Cardiac fibroblast (primary cell): Measurements from ENCODE around the gene DTWD2.
"Not testable (repeated sequence)": the region's sequence is repeated elsewhere in the genome, so short reads cannot be mapped to it uniquely, and the experiment has no call there.

Experiments
- DNase-seq, 2 donors: peaks; one replicate each; pipeline versions ENCODE4 v3.0.0 to v3.0.0-alpha.2; 2010; ENCODE audit warnings: low read depth in 2 of 2
- H3K4me3 ChIP-seq, 2 donors: replicated peaks in 1 of 2; 1 replicate in 1 of 2; 2 replicates in 1 of 2; pipeline ENCODE4 v1.5.1; 2011; ENCODE audit warnings: low read depth in 2 of 2, low read length in 2 of 2, mild to moderate bottlenecking in 2 of 2, moderate library complexity in 1 of 2
- TF ChIP-seq, protein P1 (sequence below): IDR thresholded peaks from one replicate; pipeline ENCODE4 v1.5.1; 2011; ENCODE audit warnings: low read depth, mild to moderate bottlenecking, low read length, inconsistent platforms

DTWD2 gene

DNA sequence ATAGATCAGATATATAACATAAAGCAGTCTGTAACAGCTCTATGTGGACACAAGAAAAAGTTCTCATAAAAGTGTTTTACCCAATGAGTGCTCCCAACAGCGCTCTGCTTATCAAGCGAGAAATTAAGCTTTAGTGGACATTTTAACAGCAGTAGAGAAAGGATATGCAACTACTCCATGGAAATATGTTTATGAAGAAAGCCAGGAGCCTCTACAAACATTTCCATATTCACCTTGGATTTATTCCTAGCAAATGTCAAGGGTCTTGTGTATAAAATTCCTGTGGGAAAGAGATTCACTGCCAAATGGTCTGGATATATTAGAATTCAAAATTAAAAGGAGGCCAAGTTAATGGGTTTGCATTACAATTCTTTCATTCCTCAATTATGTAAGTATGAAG is 66.5 kb downstream of the DTWD2 start:
- DNase-seq: peak in 1 of 2 donors; percentile 2
- H3K4me3 ChIP-seq: no peak overlapping the region
- TF ChIP-seq, protein P1, sequence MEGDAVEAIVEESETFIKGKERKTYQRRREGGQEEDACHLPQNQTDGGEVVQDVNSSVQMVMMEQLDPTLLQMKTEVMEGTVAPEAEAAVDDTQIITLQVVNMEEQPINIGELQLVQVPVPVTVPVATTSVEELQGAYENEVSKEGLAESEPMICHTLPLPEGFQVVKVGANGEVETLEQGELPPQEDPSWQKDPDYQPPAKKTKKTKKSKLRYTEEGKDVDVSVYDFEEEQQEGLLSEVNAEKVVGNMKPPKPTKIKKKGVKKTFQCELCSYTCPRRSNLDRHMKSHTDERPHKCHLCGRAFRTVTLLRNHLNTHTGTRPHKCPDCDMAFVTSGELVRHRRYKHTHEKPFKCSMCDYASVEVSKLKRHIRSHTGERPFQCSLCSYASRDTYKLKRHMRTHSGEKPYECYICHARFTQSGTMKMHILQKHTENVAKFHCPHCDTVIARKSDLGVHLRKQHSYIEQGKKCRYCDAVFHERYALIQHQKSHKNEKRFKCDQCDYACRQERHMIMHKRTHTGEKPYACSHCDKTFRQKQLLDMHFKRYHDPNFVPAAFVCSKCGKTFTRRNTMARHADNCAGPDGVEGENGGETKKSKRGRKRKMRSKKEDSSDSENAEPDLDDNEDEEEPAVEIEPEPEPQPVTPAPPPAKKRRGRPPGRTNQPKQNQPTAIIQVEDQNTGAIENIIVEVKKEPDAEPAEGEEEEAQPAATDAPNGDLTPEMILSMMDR: no peak

DNA sequence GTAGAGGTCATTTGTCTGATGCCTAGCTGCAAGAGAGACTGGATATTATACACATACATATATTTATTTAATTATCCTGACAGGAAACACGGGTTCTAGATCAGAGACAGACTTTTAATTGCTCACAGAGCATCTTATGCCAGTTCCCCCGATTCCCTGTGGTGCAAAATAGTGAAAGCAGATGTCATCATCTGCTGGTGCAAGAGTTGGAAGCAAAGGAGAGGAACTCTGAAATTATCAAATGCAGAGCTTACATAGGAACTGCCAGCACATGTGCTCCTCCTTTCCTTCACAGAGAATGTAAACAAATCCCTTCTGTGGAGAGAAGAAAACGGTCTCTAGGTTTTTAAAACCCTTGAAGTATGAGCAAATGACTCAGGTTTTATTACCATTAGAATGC is 69.3 kb downstream of the DTWD2 start:
- no peak for DNase-seq
- H3K4me3 ChIP-seq: no peak overlapping the region

DNA sequence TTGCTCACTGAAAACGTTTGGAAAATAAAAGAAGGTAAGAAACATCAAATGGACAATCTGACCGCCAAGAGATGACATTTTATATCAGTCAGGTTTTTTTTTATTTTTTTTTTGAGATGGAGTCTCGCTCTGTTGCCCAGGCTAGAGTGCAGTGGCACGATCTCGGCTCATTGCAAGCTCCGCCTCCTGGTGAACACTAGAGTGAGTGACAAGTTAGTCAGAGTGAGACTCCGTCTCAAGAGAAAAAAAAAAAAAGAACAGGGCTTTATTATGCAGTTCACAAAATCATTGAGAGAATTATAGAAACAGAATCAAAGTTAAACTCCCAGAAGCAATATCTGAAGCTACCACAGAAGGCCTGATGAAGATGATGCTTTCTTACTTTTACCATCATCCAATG is 70.1 kb downstream of the DTWD2 start:
- no peak for DNase-seq
- TF ChIP-seq, protein P1: no peak
- H3K4me3 ChIP-seq: no peak overlapping the region

More for the DNA sequence above, 69.3 kb downstream of the DTWD2 start:
- TF ChIP-seq, protein P1: no peak

DNA sequence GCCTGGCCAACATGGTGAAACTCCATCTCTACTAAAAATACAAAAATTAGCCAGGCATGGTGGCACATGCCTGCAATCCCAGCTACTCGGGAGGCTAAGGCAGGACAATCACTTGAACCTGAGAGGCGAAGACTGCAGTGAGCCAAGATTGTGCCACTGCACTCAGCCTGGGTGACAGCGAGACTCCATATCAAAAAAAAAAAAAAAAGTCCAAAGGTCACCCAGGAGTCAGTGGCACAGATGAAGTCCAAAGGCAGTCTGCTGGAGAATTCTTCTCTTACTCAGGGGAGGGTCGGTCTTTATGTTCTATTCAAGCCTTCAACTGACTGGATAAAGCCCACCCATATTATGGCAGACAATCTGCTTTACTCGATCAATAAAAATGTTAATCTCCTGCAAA is 80.8 kb downstream of the DTWD2 start:
- not testable (repeated sequence) for DNase-seq, H3K4me3 ChIP-seq

DNA sequence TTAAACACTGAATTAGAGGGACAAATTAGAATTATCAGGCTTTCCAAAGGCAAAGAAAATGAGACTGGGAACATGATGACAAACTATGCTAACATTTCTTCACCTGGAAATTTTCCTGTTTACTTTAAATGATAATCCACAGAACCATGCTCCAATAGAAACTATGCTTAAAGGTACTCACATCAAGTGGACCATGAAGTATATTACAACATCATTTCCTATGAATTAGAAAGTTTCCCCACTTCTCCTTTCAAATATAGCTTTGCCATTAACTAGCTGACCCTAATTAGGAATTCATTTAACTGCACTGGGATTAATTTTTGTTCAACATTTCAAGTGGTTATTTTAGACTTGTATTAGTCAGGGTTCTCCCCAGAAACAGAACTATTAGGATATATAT is 81.4 kb downstream of the DTWD2 start:
- DNase-seq: no peak
- H3K4me3 ChIP-seq: no peak overlapping the region
- TF ChIP-seq, protein P1: no peak

DNA sequence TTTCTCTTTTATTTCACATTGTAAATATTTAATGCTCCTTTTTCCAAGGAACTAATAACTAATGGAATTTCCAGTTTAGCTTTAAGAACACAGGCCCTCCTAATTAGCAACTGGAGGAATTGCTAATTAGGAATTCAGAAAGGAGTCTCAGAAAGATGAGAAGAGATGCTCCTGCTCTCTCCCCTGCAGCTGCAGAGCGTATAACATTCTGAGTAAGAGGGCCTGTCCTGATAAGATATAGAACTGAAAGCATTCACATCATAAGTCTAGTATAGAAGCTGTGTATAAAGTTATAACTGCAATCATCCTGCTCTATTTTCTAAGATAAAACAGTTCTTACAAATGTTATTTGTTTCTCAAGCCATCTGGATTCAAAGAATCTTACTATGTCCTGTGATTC is 83.2 kb downstream of the DTWD2 start:
- H3K4me3 ChIP-seq: no peak overlapping the region
- no peak for DNase-seq
- TF ChIP-seq, protein P1: no peak

DNA sequence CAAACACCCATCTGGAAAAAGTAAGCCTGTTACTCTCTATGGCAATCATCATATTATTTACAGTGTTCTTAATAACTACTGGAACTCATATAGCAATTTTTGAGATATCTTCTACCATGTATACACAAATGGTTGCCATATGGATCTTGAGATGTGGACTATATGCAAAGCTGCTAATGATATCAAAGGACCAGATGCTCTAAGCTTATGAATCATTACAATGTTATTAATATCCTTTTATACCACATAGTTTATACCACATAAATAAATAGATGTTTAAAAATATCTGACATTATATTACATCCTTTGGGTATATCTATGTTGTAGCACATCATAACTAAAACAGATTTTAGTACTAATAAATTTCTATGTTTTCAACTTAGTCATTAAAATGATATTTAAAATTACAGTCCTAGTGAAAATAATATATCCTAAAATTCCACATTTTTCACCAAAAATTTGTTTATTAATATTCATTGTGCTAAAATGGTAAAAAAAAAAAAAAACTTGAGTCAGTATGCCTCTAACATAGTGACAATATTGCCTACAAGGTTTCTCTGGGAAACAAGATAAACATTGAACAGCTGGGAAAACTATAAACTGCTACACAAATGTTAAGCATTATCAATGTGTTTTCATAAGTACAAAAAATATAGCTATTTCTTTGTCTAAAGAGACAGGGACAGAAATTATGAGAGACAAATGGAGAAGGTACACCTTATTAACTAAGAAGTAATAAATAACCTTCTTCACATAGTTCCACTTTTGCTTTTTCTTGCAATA is 85.5 kb downstream of the DTWD2 start:
- no peak overlapping the region for H3K4me3 ChIP-seq
- TF ChIP-seq, protein P1: no peak
- DNase-seq: no peak
